IPS DF 6.9 (cell line): ENCODE results near the gene IGSF6.
"Not testable (repeated sequence)": the region's sequence is repeated elsewhere in the genome, so short reads cannot be mapped to it uniquely, and the experiment has no call there.

Experiments used
- DNase-seq: peaks from one replicate; pipeline ENCODE4 v3.0.0-alpha.2; 2013; ENCODE audit warnings: low read depth, low spot score
- H3K27ac ChIP-seq: one replicate; pipeline ENCODE4 v1.5.1; 2013; ENCODE audit warnings: low read length, control low read depth
- H3K27me3 ChIP-seq: 2 replicates; pipeline ENCODE4 v1.6.1; 2013; ENCODE audit warnings: mild to moderate bottlenecking, low read length; ENCODE audit not compliant: control insufficient read depth, insufficient read depth
- H3K36me3 ChIP-seq: 2 replicates; pipeline ENCODE4 v1.6.1; 2013; ENCODE audit warnings: low read length; ENCODE audit not compliant: control insufficient read depth, insufficient read depth
- H3K4me1 ChIP-seq: 2 replicates; pipeline ENCODE4 v1.6.1; 2013; ENCODE audit warnings: low read length; ENCODE audit not compliant: control insufficient read depth, insufficient read depth
- H3K4me3 ChIP-seq: 2 replicates; pipeline ENCODE4 v1.5.1; 2013; ENCODE audit warnings: mild to moderate bottlenecking, low read length
- H3K9me3 ChIP-seq: 2 replicates; pipeline ENCODE4 v1.6.1; 2013; ENCODE audit warnings: low read length, inconsistent platforms; ENCODE audit not compliant: control insufficient read depth, insufficient read depth
- WGBS: extraction: QIAGEN DNeasy Blood & Tissue Kit; methylation state at CpG from one replicate; pipeline ENCODE4 v1.1.7; 2013; ENCODE audit warnings: mixed read lengths, missing lambda C conversion rate; ENCODE audit not compliant: insufficient read length, insufficient coverage; 5-methylcytosine and 5-hydroxymethylcytosine counted together

IGSF6 gene

DNA sequence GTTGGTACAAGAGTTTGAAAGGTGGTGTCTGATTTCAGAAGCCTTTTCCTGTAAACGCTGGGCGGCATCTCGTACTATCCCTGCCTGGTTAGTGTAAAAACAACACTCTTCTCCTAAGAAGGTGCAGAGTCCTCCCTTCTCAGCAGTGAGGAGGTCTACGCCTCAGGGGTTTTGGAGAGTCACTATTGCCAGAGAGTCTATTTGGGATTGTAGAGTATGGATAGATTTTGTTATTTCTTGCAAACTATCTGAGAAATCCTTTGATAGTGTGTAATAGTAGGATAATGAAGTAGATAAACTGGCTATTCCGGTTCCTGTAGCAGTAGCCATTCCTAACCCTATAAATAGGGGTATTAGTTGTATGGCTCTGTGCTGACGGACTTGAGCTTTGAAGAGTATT lies 21.5 kb downstream of the IGSF6 start:
- not testable (repeated sequence) for DNase-seq, H3K36me3 ChIP-seq, H3K4me1 ChIP-seq, H3K4me3 ChIP-seq, H3K9me3 ChIP-seq, H3K27me3 ChIP-seq, H3K27ac ChIP-seq
- WGBS, result no CpG with 5 or more reads among the region's 6 CpGs

DNA sequence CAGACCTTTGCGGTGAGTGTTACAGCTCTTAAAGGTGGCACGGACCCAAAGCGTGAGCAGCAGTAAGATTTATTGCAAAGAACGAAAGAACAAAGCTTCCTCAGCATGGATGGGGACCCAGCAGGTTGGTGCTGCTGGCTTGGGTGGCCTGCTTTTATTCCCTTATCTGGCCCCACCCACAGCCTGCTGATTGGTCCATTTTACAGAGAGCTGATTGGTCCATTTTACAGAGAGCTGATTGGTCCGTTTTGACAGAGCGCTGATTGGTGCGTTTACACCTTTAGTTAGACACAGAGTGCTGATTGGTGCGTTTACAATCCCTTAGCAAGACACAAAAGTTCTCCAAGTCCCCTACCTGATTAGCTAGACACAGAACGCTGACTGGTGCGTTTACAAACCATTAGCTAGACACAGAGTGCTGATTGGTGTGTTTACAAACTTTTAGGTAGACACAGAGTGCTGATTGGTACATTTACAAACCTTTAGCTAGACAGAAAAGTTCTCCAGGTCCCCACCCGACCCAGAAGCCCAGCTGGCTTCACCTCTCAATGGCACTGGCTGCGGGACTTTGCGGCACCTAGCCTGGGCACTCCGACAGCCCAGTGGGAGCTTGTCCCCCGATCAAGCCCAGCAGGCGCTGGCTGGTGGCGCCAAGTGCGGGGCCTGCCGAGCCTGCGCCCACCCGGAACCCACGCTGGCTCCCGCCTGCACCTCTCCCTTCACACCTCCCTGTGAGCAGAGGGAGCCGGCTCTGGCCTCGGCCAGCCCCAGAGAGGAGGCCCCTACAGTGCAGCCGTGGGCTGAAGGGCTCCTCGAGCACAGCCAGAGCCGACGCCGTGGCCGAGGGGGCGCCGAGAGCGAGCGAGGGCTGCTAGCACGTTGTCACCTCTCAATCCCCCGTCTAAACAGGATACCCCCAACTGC lies 22.5 kb downstream of the IGSF6 start:
- H3K27ac ChIP-seq, H3K9me3 ChIP-seq, H3K4me1 ChIP-seq, H3K36me3 ChIP-seq, H3K27me3 ChIP-seq, DNase-seq, H3K4me3 ChIP-seq: not testable (repeated sequence)
- no CpG with 5 or more reads among the region's 37 CpGs for WGBS

- Histone ChIP-seq H3K4me3 (no peak overlapping the region), H3K9me3 (no peaks in the 10 kb centered on the region), H3K27ac (no peak overlapping the region), H3K36me3 (peaks cover 7% of the 10 kb centered on the region; the same call in 1 of the 2 replicates), H3K4me1 (no peaks in the 10 kb centered on the region), H3K27me3 (no peaks in the 10 kb centered on the region)
- DNase-seq, result no peak
- WGBS, result no CpG with 5 or more reads among the region's 5 CpGs
Measured at GRCh38 chr16:21628772-21629171, 23.6 kb downstream of the IGSF6 start.

- Histone ChIP-seq H3K4me1 (no peaks in the 10 kb centered on the region), H3K36me3 (peaks cover 7% of the 10 kb centered on the region; the same call in 1 of the 2 replicates), H3K27ac (no peak overlapping the region), H3K27me3 (no peaks in the 10 kb centered on the region), H3K9me3 (no peaks in the 10 kb centered on the region), H3K4me3 (no peak overlapping the region; the same call in 1 of the 2 replicates)
- no CpG with 5 or more reads among the region's 5 CpGs for WGBS
- no peak for DNase-seq
Measured at GRCh38 chr16:21628121-21628726, 24.2 kb downstream of the IGSF6 start.

- DNase-seq, result no peak
- Histone ChIP-seq H3K9me3 (no peaks in the 10 kb centered on the region), H3K36me3 (peaks cover 7% of the 10 kb centered on the region; the same call in 1 of the 2 replicates), H3K4me1 (no peaks in the 10 kb centered on the region), H3K4me3 (no peak overlapping the region), H3K27me3 (no peaks in the 10 kb centered on the region), H3K27ac (no peak overlapping the region)
- no CpG with 5 or more reads among the region's 6 CpGs for WGBS
Measured at GRCh38 chr16:21626659-21627277, 25.6 kb downstream of the IGSF6 start.

DNA sequence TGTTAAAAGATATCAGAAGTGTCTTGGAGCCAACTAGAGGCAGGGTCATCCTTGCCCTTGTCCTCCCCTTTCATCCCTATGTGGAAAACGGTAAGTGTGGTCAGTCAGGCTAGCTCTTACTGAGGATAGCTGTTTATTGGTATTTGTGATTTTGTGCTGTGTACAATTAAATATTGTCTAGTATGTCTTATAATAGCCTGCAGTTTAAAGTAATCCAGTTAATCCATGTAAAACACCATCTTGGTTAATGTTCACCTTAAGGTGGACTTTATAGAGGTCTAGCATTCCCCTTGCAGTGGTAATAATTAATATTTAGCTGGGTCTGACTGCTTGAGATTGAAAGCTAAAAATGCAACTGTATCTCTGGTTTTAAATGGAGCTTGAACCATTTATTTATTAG lies 27.4 kb downstream of the IGSF6 start:
- Histone ChIP-seq H3K27me3 (no peaks in the 10 kb centered on the region), H3K4me3 (no peak overlapping the region), H3K9me3 (no peaks in the 10 kb centered on the region), H3K4me1 (no peaks in the 10 kb centered on the region), H3K36me3 (peaks cover 4% of the 10 kb centered on the region; the same call in 1 of the 2 replicates), H3K27ac (no peak overlapping the region)
- no CpG with 5 or more reads among the region's 1 CpG for WGBS
- no peak for DNase-seq

DNA sequence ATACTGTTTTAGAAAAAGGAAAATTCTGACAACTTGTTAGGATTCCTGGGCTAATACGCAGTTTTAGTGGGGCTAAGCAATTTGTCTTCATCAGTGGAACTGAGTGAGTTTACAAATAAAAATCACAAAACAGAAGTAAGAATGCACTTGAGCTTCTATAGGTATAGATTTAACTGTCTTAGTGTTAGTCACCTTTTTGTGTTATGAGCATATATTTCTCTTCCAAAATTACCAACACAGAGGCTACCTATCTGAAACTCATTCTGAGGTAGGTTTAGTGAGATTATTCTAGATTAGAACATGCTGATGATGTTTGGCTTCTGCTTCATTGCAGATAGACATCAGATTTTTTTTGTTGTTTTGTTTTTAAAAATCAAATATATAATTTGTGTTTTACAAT lies 29.9 kb downstream of the IGSF6 start:
- Histone ChIP-seq H3K36me3 (no peaks in the 10 kb centered on the region), H3K4me1 (no peaks in the 10 kb centered on the region), H3K27me3 (no peaks in the 10 kb centered on the region), H3K27ac (no peak overlapping the region), H3K4me3 (no peak overlapping the region), H3K9me3 (no peaks in the 10 kb centered on the region)
- no peak for DNase-seq
- no CpG with 5 or more reads among the region's 1 CpG for WGBS

GRCh38 chr16:21620592-21620991 lies 31.8 kb downstream of the IGSF6 start:
- Histone ChIP-seq H3K4me1 (no peaks in the 10 kb centered on the region), H3K27me3 (no peaks in the 10 kb centered on the region), H3K36me3 (no peaks in the 10 kb centered on the region), H3K27ac (no peak overlapping the region), H3K9me3 (no peaks in the 10 kb centered on the region), H3K4me3 (no peak overlapping the region)
- DNase-seq, result no peak

- no CpG with 5 or more reads among the region's 4 CpGs for WGBS
- Histone ChIP-seq H3K9me3 (no peaks in the 10 kb centered on the region), H3K4me3 (no peak overlapping the region), H3K27ac (no peak overlapping the region), H3K4me1 (no peaks in the 10 kb centered on the region), H3K27me3 (no peaks in the 10 kb centered on the region), H3K36me3 (no peaks in the 10 kb centered on the region)
- no peak for DNase-seq
Measured at GRCh38 chr16:21619765-21620425, 32.5 kb downstream of the IGSF6 start.

GRCh38 chr16:21618281-21618680 lies 34.1 kb downstream of the IGSF6 start:
- no peak for DNase-seq
- Histone ChIP-seq H3K9me3 (no peaks in the 10 kb centered on the region), H3K36me3 (no peaks in the 10 kb centered on the region), H3K27ac (no peak overlapping the region), H3K4me3 (no peak overlapping the region), H3K4me1 (no peaks in the 10 kb centered on the region), H3K27me3 (no peaks in the 10 kb centered on the region)
- 100% methylated on average over 2 of the region's 5 CpGs for WGBS
